ENCODE data around the gene KLB.

KLB gene

GRCh38 chr4:39452153-39452859 lies 45.6 kb downstream of the KLB start:
- Histone ChIP-seq H3K9ac (ENCODE audit: low read depth, low read length) (no peak overlapping the region), H3K27me3 (ENCODE audit: insufficient read depth, low read length, poor library complexity) (no peaks in the 10 kb centered on the region), H3K9me3 (ENCODE audit: insufficient read depth, low read length, severe bottlenecking) (no peaks in the 10 kb centered on the region), H3K4me1 (ENCODE audit: insufficient read depth, low read length) (peaks cover 19% of the 10 kb centered on the region), H3K27ac (ENCODE audit: low read length) (no peak overlapping the region), H3K36me3 (ENCODE audit: insufficient read depth, low read length) (peaks cover 61% of the 10 kb centered on the region), H3K4me2 (ENCODE audit: insufficient read depth, low read length) (no peak overlapping the region), H3K4me3 (ENCODE audit: low read depth in 1 of 2, low read length in 2 of 2) (no peak overlapping the region), H3K79me2 (ENCODE audit: insufficient read depth, low read length) (peaks cover 22% of the 10 kb centered on the region), H4K20me1 (ENCODE audit: insufficient read depth, low read length) (peaks cover 49% of the 10 kb centered on the region), H2AFZ (ENCODE audit: low read depth, low read length) (no peak overlapping the region)
- DNase-seq (no peak), ATAC-seq (ENCODE audit: insufficient read depth, low read depth) (0 out of 3 replicates have a peak, but pooled peaks have one; percentile 25)
- TF ChIP-seq EZH2 (IDR thresholded peaks at IDR 0.05; ENCODE audit: borderline replicate concordance, low read depth, low read length, severe bottlenecking), result no peak
- TF ChIP-seq CTCF (IDR thresholded peaks at IDR 0.05; ENCODE audit: borderline replicate concordance, extremely low read depth, low read length, poor library complexity, severe bottlenecking), result no peak

- H3K4me3 ChIP-seq (ENCODE audit: low read depth in 1 of 2, low read length in 2 of 2), result no peak overlapping the region
- no peak for DNase-seq
- H3K9ac ChIP-seq (ENCODE audit: low read depth, low read length), result no peak overlapping the region
- peaks cover 29% of the 10 kb centered on the region for H3K79me2 ChIP-seq (ENCODE audit: insufficient read depth, low read length)
- H3K36me3 ChIP-seq (ENCODE audit: insufficient read depth, low read length), result peaks cover 68% of the 10 kb centered on the region
- ATAC-seq (ENCODE audit: insufficient read depth, low read depth), result 0 out of 3 replicates have a peak, but pooled peaks have one; percentile 10
- peaks cover 26% of the 10 kb centered on the region for H3K4me1 ChIP-seq (ENCODE audit: insufficient read depth, low read length)
- H3K27me3 ChIP-seq (ENCODE audit: insufficient read depth, low read length, poor library complexity), result no peaks in the 10 kb centered on the region
- H3K4me2 ChIP-seq (ENCODE audit: insufficient read depth, low read length), result no peak overlapping the region
- H3K9me3 ChIP-seq (ENCODE audit: insufficient read depth, low read length, severe bottlenecking), result no peaks in the 10 kb centered on the region
- H4K20me1 ChIP-seq (ENCODE audit: insufficient read depth, low read length), result peaks cover 56% of the 10 kb centered on the region
- no peak overlapping the region for H3K27ac ChIP-seq (ENCODE audit: low read length)
- no peak for TF ChIP-seq EZH2 (IDR thresholded peaks at IDR 0.05; ENCODE audit: borderline replicate concordance, low read depth, low read length, severe bottlenecking)
- no peak for TF ChIP-seq CTCF (IDR thresholded peaks at IDR 0.05; ENCODE audit: borderline replicate concordance, extremely low read depth, low read length, poor library complexity, severe bottlenecking)
- H2AFZ ChIP-seq (ENCODE audit: low read depth, low read length), result no peak overlapping the region
These were observed 46.3 kb downstream of the KLB start for GRCh38 chr4:39452860-39453587.

- DNase-seq (no peak), ATAC-seq (ENCODE audit: insufficient read depth, low read depth) (no peak)
- Histone ChIP-seq H2AFZ (ENCODE audit: low read depth, low read length) (no peak overlapping the region), H4K20me1 (ENCODE audit: insufficient read depth, low read length) (peaks cover 60% of the 10 kb centered on the region), H3K36me3 (ENCODE audit: insufficient read depth, low read length) (peaks cover 73% of the 10 kb centered on the region), H3K4me1 (ENCODE audit: insufficient read depth, low read length) (peaks cover 27% of the 10 kb centered on the region), H3K4me3 (ENCODE audit: low read depth in 1 of 2, low read length in 2 of 2) (no peak overlapping the region), H3K9ac (ENCODE audit: low read depth, low read length) (no peak overlapping the region), H3K4me2 (ENCODE audit: insufficient read depth, low read length) (no peak overlapping the region), H3K79me2 (ENCODE audit: insufficient read depth, low read length) (peaks cover 36% of the 10 kb centered on the region), H3K9me3 (ENCODE audit: insufficient read depth, low read length, severe bottlenecking) (no peaks in the 10 kb centered on the region), H3K27ac (ENCODE audit: low read length) (no peak overlapping the region), H3K27me3 (ENCODE audit: insufficient read depth, low read length, poor library complexity) (no peaks in the 10 kb centered on the region)
- no peak for TF ChIP-seq CTCF (IDR thresholded peaks at IDR 0.05; ENCODE audit: borderline replicate concordance, extremely low read depth, low read length, poor library complexity, severe bottlenecking)
- no peak for TF ChIP-seq EZH2 (IDR thresholded peaks at IDR 0.05; ENCODE audit: borderline replicate concordance, low read depth, low read length, severe bottlenecking)
These were observed 47.0 kb downstream of the KLB start for GRCh38 chr4:39453738-39454137.

Measured in DND-41 (cell line).